Thyroid gland (tissue), 4 donors: ENCODE measurements around the gene FHIT. TPM values are rescaled to one million over a fixed set of nuclear protein-coding genes. Genes with fewer than 3 reads are reported as not detected.

ENCODE experiments used
- DNase-seq, 2 donors: peaks; one replicate each; pipeline ENCODE4 v3.0.0-alpha.2; 2019
- H3K27ac ChIP-seq, 3 donors: fragments of 200-600 bp; sonication (generic); 1 replicate in 2 of 3; 2 replicates in 1 of 3; pipeline ENCODE4 v1.5.1; 2016 to 2019; ENCODE audit warnings: mild to moderate bottlenecking in 1 of 3, moderate library complexity in 1 of 3
- H3K27me3 ChIP-seq: fragments of 200-600 bp; sonication (generic); one replicate; pipeline ENCODE4 v1.5.1; 2019
- H3K36me3 ChIP-seq, 2 donors: fragments of 200-600 bp; sonication (generic); one replicate each; pipeline ENCODE4 v1.5.1; 2016 to 2019
- H3K4me1 ChIP-seq, 2 donors: fragments of 200-600 bp; sonication (generic); one replicate each; pipeline ENCODE4 v1.5.1; 2017 to 2019
- H3K4me3 ChIP-seq, 3 donors: fragments of 200-600 bp; sonication (generic); replicated peaks in 1 of 3; 1 replicate in 2 of 3; 2 replicates in 1 of 3; pipeline ENCODE4 v1.5.1; 2016; ENCODE audit warnings: mild to moderate bottlenecking in 1 of 3
- H3K9me3 ChIP-seq: fragments of 200-600 bp; sonication (generic); one replicate; pipeline ENCODE4 v1.5.1; 2017
- POLR2A ChIP-seq, 2 donors: fragments of 450-650 bp; IDR thresholded peaks; one replicate each; pipeline ENCODE4 v1.6.1; 2017; ENCODE audit warnings: antibody characterized with exemption in 2 of 2, mild to moderate bottlenecking in 2 of 2, moderate library complexity in 1 of 2
- WGBS, 2 donors: methylation state at CpG; one replicate each; pipeline ENCODE4 v1.1.5; 2017; 5-methylcytosine and 5-hydroxymethylcytosine counted together
- intact Hi-C: fragments of 100-400 bp; cut with DNase I; formaldehyde crosslinking; loops from one replicate; pipeline ENCODE4 v1.15.1; 2023
- total RNA-seq, 4 donors: library from RNA; depleted of rRNA; stranded (reverse); fragments of >200 nt; gene quantifications; one replicate each; pipeline ENCODE4 v1.2.3, GENCODE V29; 2016
- TF ChIP-seq, protein P1 (sequence below), 6 experiments: fragments of 200-600 bp in 3 of 6; fragments of 450-650 bp in 3 of 6; sonication (generic) in 3 of 6; IDR thresholded peaks; one replicate each; pipeline ENCODE4 v1.5.1; 2016 to 2019; ENCODE audit warnings: antibody characterized with exemption in 6 of 6, mild to moderate bottlenecking in 2 of 6, inconsistent platforms in 1 of 6, moderate library complexity in 1 of 6

FHIT gene
- total RNA-seq, 4 donors from 2014 or later: 12.2 to 18.9 (median 16.2) TPM

DNA sequence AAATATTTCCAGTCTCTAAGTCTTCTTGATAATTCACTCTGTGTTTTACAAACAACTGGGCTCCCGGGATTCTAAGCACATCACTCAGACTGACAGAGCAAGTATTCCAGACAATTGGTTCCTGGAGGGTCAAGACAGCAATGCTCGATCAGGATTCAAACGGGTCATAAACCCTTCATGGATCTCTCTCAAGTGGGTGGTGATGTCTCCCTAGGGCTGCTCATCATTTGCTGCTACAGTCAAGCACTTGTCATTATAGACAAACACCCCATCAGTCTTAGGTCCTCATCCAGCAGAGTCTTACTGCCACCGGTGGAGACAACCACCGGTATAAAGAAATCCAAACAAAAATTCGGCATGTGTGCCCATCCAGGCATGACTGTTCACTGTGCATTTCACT, 921.1 kb downstream of the FHIT start:
- Histone ChIP-seq H3K9me3 (no peaks in the 10 kb centered on the region), H3K4me3 (no peak overlapping the region), H3K36me3 (no peaks in the 10 kb centered on the region), H3K27me3 (no peaks in the 10 kb centered on the region), H3K27ac (no peak overlapping the region), H3K4me1 (no peaks in the 10 kb centered on the region)
- DNase-seq: no peak
- intact Hi-C loops: no loop called here
- no peak for TF ChIP-seq POLR2A (IDR thresholded peaks at IDR 0.05)
- TF ChIP-seq, protein P1, sequence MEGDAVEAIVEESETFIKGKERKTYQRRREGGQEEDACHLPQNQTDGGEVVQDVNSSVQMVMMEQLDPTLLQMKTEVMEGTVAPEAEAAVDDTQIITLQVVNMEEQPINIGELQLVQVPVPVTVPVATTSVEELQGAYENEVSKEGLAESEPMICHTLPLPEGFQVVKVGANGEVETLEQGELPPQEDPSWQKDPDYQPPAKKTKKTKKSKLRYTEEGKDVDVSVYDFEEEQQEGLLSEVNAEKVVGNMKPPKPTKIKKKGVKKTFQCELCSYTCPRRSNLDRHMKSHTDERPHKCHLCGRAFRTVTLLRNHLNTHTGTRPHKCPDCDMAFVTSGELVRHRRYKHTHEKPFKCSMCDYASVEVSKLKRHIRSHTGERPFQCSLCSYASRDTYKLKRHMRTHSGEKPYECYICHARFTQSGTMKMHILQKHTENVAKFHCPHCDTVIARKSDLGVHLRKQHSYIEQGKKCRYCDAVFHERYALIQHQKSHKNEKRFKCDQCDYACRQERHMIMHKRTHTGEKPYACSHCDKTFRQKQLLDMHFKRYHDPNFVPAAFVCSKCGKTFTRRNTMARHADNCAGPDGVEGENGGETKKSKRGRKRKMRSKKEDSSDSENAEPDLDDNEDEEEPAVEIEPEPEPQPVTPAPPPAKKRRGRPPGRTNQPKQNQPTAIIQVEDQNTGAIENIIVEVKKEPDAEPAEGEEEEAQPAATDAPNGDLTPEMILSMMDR (IDR thresholded peaks at IDR 0.05): no peak
- 27 to 40% methylated on average over 6 of the region's 6 CpGs for WGBS, 2 donors

- WGBS, 2 donors: 77 to 80% methylated on average over 5 of the region's 5 CpGs
- intact Hi-C loops: no loop called here
- no peak for TF ChIP-seq POLR2A (IDR thresholded peaks at IDR 0.05)
- TF ChIP-seq, protein P1 (IDR thresholded peaks at IDR 0.05): no peak
Measured at GRCh38 chr3:60325610-60326170, 925.6 kb downstream of the FHIT start.

GRCh38 chr3:60323651-60324050, 927.6 kb downstream of the FHIT start:
- Histone ChIP-seq H3K27me3 (no peaks in the 10 kb centered on the region), H3K9me3 (no peaks in the 10 kb centered on the region), H3K27ac (no peak overlapping the region), H3K4me3 (no peak overlapping the region), H3K36me3 (no peaks in the 10 kb centered on the region), H3K4me1 (no peaks in the 10 kb centered on the region)
- no peak for DNase-seq
- TF ChIP-seq, protein P1 (IDR thresholded peaks at IDR 0.05): no peak
- no peak for TF ChIP-seq POLR2A (IDR thresholded peaks at IDR 0.05)
- intact Hi-C loops: no loop called here
- WGBS, 2 donors: 89 to 96% methylated on average over 3 of the region's 3 CpGs

More at GRCh38 chr3:60325610-60326170, 925.6 kb downstream of the FHIT start:
- H3K4me3 ChIP-seq: no peak overlapping the region
- no peaks in the 10 kb centered on the region for H3K27me3 ChIP-seq
- H3K4me1 ChIP-seq: no peaks in the 10 kb centered on the region
- no peaks in the 10 kb centered on the region for H3K9me3 ChIP-seq
- H3K27ac ChIP-seq: no peak overlapping the region
- no peak for DNase-seq
- no peaks in the 10 kb centered on the region for H3K36me3 ChIP-seq

GRCh38 chr3:60323180-60323579, 928.1 kb downstream of the FHIT start:
- no peaks in the 10 kb centered on the region for H3K36me3 ChIP-seq
- WGBS, 2 donors: 94 to 95% methylated on average over 7 of the region's 7 CpGs
- TF ChIP-seq, protein P1 (IDR thresholded peaks at IDR 0.05): no peak
- no peak for TF ChIP-seq POLR2A (IDR thresholded peaks at IDR 0.05)

GRCh38 chr3:60322298-60322856, 928.9 kb downstream of the FHIT start:
- Histone ChIP-seq H3K4me1 (no peaks in the 10 kb centered on the region), H3K27ac (no peak overlapping the region), H3K9me3 (no peaks in the 10 kb centered on the region), H3K4me3 (no peak overlapping the region), H3K27me3 (no peaks in the 10 kb centered on the region), H3K36me3 (no peaks in the 10 kb centered on the region)
- intact Hi-C loops: no loop called here
- no peak for TF ChIP-seq POLR2A (IDR thresholded peaks at IDR 0.05)
- TF ChIP-seq, protein P1 (IDR thresholded peaks at IDR 0.05): no peak
- no peak for DNase-seq
- 66 to 79% methylated on average over 4 of the region's 4 CpGs for WGBS, 2 donors

More at GRCh38 chr3:60323180-60323579, 928.1 kb downstream of the FHIT start:
- no peak for DNase-seq
- H3K4me3 ChIP-seq: no peak overlapping the region
- H3K4me1 ChIP-seq: no peaks in the 10 kb centered on the region
- no peak overlapping the region for H3K27ac ChIP-seq
- intact Hi-C loops: no loop called here
- H3K27me3 ChIP-seq: no peaks in the 10 kb centered on the region
- H3K9me3 ChIP-seq: no peaks in the 10 kb centered on the region
